ENCODE data around the gene PNPLA3.

PNPLA3 gene

GRCh38 chr22:43974028-43974545 lies 50.5 kb downstream of the PNPLA3 start:
- no peak overlapping the region for H3K4me3 ChIP-seq (ENCODE audit: low read depth, low read length)
- no peak for TF ChIP-seq CTCF (conservative IDR thresholded peaks at IDR 0.05; ENCODE audit: low read depth, low read length)
- DNase-seq (ENCODE audit: low read depth) = no peak

GRCh38 chr22:43975041-43975440 lies 51.4 kb downstream of the PNPLA3 start:
- DNase-seq (ENCODE audit: low read depth) = no peak
- no peak for TF ChIP-seq CTCF (conservative IDR thresholded peaks at IDR 0.05; ENCODE audit: low read depth, low read length)

GRCh38 chr22:43976861-43977795 lies 53.5 kb downstream of the PNPLA3 start:
- H3K4me3 ChIP-seq (ENCODE audit: low read depth, low read length) = no peak overlapping the region
- DNase-seq (ENCODE audit: low read depth) = no peak
- no peak for TF ChIP-seq CTCF (conservative IDR thresholded peaks at IDR 0.05; ENCODE audit: low read depth, low read length)

More at GRCh38 chr22:43975041-43975440, 51.4 kb downstream of the PNPLA3 start:
- no peak overlapping the region for H3K4me3 ChIP-seq (ENCODE audit: low read depth, low read length)

DNA sequence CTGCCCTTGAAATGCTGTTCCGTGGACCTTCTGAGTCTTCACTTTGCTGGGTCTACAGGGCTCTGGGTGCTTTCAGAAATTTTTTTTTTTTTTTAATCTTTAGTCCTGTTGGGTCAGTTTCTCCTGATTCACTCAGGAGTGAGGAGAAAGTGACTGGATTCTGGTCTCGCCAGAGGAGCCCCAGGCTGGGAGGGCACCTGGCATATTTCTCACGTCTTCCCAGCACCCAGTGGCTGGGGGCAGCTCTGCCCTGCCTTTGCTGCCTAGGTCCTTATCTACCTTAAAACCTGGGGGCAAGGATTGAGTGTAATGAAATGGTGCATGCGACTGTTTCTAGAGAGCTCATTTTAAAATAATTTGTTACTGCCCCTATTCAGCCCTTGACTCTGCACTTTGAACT lies 55.0 kb downstream of the PNPLA3 start:
- no peak for TF ChIP-seq CTCF (conservative IDR thresholded peaks at IDR 0.05; ENCODE audit: low read depth, low read length)
- no peak for DNase-seq (ENCODE audit: low read depth)
- H3K4me3 ChIP-seq (ENCODE audit: low read depth, low read length) = no peak overlapping the region

DNA sequence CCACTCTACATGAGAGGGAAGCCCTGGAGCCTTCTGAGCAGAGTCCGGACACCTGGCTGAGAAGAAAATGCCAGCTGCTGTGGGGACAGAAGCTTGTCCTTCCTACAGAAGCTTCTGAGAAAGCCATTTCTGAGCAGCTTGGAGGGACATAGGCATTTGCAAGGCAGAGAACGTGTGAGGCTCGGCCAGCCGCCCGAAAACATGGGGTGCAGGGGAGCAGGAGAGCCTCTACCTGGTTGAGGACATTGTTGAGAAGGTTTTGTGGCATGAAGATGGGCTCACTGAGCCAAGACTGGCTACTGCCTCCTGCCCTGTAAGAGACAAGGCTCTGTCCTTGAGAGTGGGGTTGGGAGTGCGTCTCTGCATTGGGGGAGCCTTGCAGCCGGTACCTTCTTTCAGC lies 57.0 kb downstream of the PNPLA3 start:
- no peak overlapping the region for H3K4me3 ChIP-seq (ENCODE audit: low read depth, low read length)
- no peak for TF ChIP-seq CTCF (conservative IDR thresholded peaks at IDR 0.05; ENCODE audit: low read depth, low read length)
- DNase-seq (ENCODE audit: low read depth) = no peak

DNA sequence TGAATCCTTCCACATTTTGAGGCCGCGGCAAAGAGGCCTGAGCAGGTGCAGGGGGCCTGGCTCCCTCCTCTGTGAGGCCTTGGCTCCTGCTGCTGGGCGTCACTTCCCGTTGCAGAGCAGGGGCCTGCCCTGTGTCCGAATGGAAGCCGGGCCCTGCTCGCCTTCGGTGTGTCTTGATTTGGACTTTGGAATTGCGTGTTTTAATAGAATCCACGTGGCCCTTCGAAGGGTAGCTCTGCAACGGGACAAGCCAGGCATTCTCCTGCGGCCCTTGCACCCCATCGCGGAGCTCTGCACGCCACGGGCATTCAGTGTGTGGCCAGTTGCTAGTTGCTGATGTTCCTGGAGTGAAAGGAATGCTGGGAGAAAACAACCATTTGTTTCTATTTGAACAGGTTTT lies 57.4 kb downstream of the PNPLA3 start:
- DNase-seq (ENCODE audit: low read depth) = no peak
- TF ChIP-seq CTCF (conservative IDR thresholded peaks at IDR 0.05; ENCODE audit: low read depth, low read length) = no peak
- H3K4me3 ChIP-seq (ENCODE audit: low read depth, low read length) = no peak overlapping the region
